Measurements from ENCODE around the gene VEGFA.

GRCh38 chr6:43730634-43731033 is 39.4 kb upstream of the VEGFA start:
- TF ChIP-seq REST (IDR thresholded peaks at IDR 0.05; ENCODE audit: insufficient read depth in 1 of 2, low read depth in 2 of 2, low read length in 2 of 2) (no peak), POLR2AphosphoS5 (IDR thresholded peaks at IDR 0.05; ENCODE audit: low read depth, low read length) (no peak), TAF1 (IDR thresholded peaks at IDR 0.05; ENCODE audit: borderline replicate concordance, insufficient read depth, low read length) (no peak)

Data from PFSK-1 (cell line).